Activated CD4-positive, alpha-beta memory T cell treated with anti-CD3 and anti-CD28 coated beads, Interleukin-2, amount 10 ng/mL, durations not matched to agents 7 days and 5 days (primary cell): Measurements from ENCODE around the gene CACNA1C. TPM values are rescaled to one million over a fixed set of nuclear protein-coding genes. Genes with fewer than 3 reads are reported as not detected.
"Not testable (repeated sequence)": the region's sequence is repeated elsewhere in the genome, so short reads cannot be mapped to it uniquely, and the experiment has no call there.

Experiments
- CTCF ChIA-PET: fragments of 350-600 bp; sonication (Branson Sonifier 250); formaldehyde crosslinking; loops from one replicate; lab custom pipeline; 2021; ENCODE audit warnings: antibody characterized with exemption, inconsistent platforms; lab: Charles Lee
- POLR2A ChIA-PET: fragments of 350-600 bp; sonication (Branson Sonifier 250); formaldehyde crosslinking; loops from one replicate; lab custom pipeline; 2021; ENCODE audit warnings: antibody characterized with exemption; lab: Charles Lee
- DNase-seq: peaks from one replicate; pipeline ENCODE4 v3.0.0-alpha.2; 2020
- H3K27ac Mint-ChIP-seq: one replicate; pipeline ENCODE4 v1.8.0; 2021; ENCODE audit warnings: mild to moderate bottlenecking, mixed read lengths
- H3K27me3 Mint-ChIP-seq: one replicate; pipeline ENCODE4 v1.8.0; 2021; ENCODE audit warnings: mixed read lengths
- H3K36me3 Mint-ChIP-seq: one replicate; pipeline ENCODE4 v1.8.0; 2021; ENCODE audit warnings: low read depth, mixed read lengths
- H3K4me1 Mint-ChIP-seq: one replicate; pipeline ENCODE4 v1.8.0; 2021; ENCODE audit warnings: mixed read lengths
- H3K4me3 Mint-ChIP-seq: one replicate; pipeline ENCODE4 v1.8.0; 2021; ENCODE audit warnings: mild to moderate bottlenecking, mixed read lengths
- H3K9me3 Mint-ChIP-seq: one replicate; pipeline ENCODE4 v1.8.0; 2021; ENCODE audit warnings: mixed read lengths
- total RNA-seq, 2 experiments: library from RNA; stranded (reverse); gene quantifications; one replicate each; pipeline ENCODE4 v1.2.3, GENCODE V29; 2021

CACNA1C gene
- total RNA-seq, 2 experiments from 2014 or later = 0.30 TPM

DNA sequence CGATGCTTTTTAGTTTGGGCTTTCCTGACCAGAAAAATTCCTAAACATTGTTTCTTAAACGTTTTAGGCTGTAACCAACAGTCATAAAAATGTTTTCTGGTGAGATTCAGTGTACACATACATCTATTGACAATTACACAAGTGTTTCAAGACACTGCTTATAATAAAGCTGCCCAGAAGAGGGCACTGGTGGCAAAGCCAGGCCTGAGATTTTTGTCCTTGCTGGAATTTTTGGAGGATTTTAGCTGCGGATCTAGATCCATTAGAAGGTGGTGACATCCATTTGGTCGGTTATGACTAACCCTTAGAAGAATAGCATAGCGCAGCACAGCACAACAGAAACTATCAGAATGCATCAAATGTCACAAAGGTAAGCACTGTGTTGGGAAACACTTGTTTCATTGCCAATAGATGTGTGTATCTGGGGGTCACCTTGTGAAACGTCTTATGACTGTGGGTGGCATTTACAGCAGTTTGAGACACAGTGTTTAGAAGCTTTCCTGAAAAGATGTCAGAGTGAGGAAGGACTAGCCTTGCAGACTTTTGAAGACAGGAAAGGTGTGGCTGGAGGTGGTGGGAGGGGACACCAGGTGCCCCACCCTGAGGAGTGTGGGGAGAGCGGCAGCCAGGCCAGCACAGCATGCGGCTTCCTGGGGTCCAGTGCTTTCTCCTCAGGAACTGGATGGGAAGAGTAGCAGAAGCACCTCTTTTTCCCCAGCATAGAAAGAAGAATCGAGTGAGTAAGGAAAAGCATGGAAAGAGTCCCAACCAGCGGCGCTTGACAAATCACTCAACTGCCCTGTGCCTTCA, 687.2 kb downstream of the CACNA1C start:
- no peaks in the 10 kb centered on the region for H3K36me3 Mint-ChIP-seq
- H3K4me3 Mint-ChIP-seq = no peak overlapping the region
- no peak overlapping the region for H3K27ac Mint-ChIP-seq
- ChIA-PET POLR2A (no interaction called here), CTCF (no interaction called here)
- peaks cover 6% of the 10 kb centered on the region for H3K27me3 Mint-ChIP-seq
- peaks cover 2% of the 10 kb centered on the region for H3K4me1 Mint-ChIP-seq
- no peak for DNase-seq
- peaks cover 3% of the 10 kb centered on the region for H3K9me3 Mint-ChIP-seq

DNA sequence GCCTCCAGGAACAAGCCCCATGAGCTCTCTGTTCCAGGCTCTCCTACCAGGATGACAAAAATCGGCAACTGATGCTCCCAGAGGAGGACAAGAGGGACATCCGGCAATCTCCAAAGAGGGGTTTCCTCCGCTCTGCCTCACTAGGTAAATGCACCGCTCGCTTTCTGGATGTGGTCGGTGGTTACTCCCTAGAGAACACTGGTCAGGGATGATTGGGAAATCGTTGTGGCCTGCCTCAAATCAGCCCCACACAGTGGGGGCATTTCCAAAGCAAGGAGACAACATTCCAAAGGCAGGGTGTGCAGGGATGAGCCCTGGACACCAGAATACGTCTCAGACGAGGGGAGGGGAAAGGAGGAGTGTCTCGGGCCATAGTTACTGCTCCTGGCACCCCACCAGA, 689.2 kb downstream of the CACNA1C start:
- H3K36me3 Mint-ChIP-seq, CTCF ChIA-PET, H3K4me3 Mint-ChIP-seq, H3K4me1 Mint-ChIP-seq, DNase-seq, POLR2A ChIA-PET, H3K27ac Mint-ChIP-seq, H3K9me3 Mint-ChIP-seq, H3K27me3 Mint-ChIP-seq: not testable (repeated sequence)

DNA sequence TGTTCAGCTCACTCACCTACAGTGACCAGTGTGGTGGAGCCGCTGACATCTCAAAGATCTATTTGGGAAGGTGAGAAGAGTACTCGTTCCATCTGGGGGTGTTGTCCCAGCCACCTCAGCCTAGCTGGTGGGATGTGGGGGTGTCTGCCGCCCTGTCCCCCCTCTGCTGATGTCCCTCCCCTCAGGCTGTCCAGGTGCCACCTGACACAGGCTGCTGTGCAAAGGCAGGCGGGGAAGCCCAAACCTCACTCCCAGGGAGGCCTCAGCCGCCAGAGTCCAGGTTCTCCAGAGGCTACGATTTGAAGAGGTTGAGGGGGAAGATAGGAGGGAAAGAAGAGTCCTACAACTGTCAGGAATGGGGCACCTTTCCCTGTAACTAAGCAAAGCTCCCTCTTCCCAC, 690.7 kb downstream of the CACNA1C start:
- Mint-ChIP-seq H3K27me3 (peaks cover 6% of the 10 kb centered on the region), H3K27ac (no peak overlapping the region), H3K36me3 (no peaks in the 10 kb centered on the region), H3K9me3 (peaks cover 3% of the 10 kb centered on the region), H3K4me3 (no peak overlapping the region), H3K4me1 (peaks cover 2% of the 10 kb centered on the region)
- ChIA-PET CTCF (no interaction called here), POLR2A (no interaction called here)
- no peak for DNase-seq

DNA sequence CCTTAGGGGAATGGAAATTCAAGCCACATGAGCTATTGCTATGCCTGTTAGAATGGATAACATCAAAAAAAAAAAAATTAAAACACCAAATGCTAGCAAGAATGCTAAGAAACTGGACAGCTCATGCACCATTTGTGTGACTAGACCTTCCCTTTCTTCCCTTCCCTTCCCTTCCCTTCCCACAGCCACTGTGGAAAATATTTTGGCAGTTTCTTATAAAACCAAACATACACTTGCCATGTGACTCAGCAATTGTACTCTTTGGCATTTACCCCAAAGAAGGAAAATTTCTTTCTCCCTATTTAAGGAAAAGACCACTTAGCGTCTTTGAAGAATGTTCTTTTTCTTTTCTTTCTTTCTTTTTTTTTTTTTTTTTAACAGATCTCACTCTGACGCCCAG, 692.9 kb downstream of the CACNA1C start:
- H3K27me3 Mint-ChIP-seq = peaks cover 6% of the 10 kb centered on the region
- no peaks in the 10 kb centered on the region for H3K4me1 Mint-ChIP-seq
- no peaks in the 10 kb centered on the region for H3K9me3 Mint-ChIP-seq
- no peak for DNase-seq
- H3K36me3 Mint-ChIP-seq = no peaks in the 10 kb centered on the region
- H3K27ac Mint-ChIP-seq = no peak overlapping the region
- ChIA-PET POLR2A (interaction anchor here (0.6 kb wide), 1 partner anchor 472 kb away, joined by 3 read pairs; no protein-coding TSS in a partner anchor), CTCF (no interaction called here)
- no peak overlapping the region for H3K4me3 Mint-ChIP-seq

Other genes with a start within 250 kb of the CACNA1C start
- not detected for gene LRTM2, start 232.4 kb upstream of the CACNA1C start, total RNA-seq
- 10 to 100 TPM; 20.8 to 23.6 TPM for gene CACNA2D4, start 134.3 kb upstream of the CACNA1C start, total RNA-seq
- 10 to 100 TPM; 17.8 to 18.6 TPM for gene DCP1B, start 48.5 kb upstream of the CACNA1C start, total RNA-seq